Measurements from ENCODE around the gene MT2A.

MT2A gene

GRCh38 chr16:56600398-56600999 is 7.9 kb upstream of the MT2A start:
- DNase-seq, result no peak

DNA sequence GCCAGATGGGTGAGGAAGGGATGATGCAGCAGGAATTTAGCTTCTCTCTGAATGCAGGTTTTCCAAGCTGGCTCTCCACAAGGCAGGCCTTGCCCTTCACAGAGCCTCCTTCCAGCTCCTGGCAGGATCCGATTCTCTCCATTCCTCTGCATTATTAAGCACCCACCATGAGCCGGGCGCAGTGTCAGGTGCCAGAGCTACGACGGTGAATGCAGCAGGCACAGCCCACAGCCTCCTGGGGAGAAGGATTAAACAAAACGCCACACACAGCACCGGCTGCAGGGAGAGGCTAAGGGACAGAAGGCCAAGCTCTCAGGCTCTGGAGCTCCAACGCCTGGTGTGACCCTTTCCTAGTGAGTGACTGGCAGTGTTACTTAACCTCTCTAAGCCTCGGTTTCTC is 7.1 kb upstream of the MT2A start:
- DNase-seq, result no peak

GRCh38 chr16:56603589-56603988 is 4.8 kb upstream of the MT2A start:
- DNase-seq, result no peak

- DNase-seq, result no peak
Observed at GRCh38 chr16:56604966-56605365, 3.4 kb upstream of the MT2A start.

DNA sequence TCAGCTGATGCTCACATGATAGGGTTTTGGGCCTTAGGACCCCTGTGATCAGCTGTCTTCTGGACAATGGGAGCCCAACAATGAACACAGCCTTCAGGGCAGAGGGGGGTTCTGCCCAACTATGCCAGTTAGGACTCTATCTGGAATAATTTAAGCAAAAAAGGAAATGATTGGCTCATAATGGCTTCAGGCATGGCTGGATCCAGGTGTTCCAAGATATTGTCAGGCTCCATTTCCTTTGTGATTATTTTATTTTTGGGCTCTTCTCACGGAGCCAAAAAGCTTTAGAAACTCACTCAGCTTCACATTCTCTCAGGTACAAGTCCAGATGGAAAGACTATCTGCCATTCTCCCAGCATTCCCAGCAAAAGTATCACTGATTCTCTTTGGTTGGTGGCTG is 2.9 kb upstream of the MT2A start:
- no peak for DNase-seq

GRCh38 chr16:56606071-56606475 is 2.3 kb upstream of the MT2A start:
- DNase-seq, result no peak

DNA sequence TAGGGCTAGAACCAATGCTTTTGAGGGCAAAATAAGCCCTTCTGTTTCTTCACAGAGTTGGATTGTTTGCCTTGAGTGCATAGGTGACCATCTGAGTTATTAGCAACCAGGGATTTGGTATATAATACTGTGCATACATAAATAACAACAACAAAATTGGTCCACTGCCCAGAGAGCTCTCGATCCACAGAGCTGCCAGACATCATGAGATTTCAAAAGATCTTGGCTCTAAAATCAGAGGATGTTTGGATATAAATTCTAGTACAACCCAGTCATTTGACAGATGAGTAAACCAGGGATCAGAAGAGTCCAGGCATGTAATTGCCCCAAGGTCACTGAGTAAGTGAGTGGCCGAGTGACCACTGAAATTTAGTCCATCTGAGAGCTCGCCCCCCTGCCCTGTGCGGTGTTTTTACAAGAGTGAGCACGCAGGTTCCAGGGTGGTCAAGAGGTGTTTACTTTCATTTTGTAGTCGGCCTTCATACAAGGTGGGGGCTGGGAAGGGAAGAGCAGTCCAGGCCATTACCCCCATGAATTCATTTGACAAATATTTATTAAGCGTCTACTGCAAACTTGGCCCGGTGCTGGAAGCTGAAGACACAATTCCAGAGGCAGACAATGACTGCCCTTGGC is 1.8 kb upstream of the MT2A start:
- DNase-seq, result no peak

DNA sequence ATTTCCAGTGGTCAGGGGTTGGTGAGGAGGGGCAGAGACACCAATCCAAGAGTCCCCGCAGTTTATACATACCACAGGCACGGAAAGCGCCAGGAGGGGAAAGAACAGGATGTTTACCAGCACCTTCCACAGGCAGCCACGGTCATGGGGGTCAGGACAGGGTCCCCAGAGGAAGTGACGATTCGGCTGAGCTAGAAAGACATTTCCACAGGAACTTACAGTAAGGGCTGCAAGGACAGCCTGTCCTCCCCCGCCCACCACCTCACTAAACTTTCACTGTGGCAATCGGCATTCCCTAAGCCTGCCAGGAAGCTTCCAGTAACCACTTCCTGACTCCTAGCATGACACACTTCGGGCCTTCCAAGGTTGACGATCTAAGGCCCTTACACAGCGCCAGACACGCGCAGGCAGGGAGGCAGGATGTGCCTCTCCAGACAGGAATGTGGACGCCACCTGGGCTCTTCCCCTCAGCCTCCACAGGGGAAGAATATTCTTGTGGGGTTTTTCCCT is 1.2 kb upstream of the MT2A start:
- no peak for DNase-seq

DNA sequence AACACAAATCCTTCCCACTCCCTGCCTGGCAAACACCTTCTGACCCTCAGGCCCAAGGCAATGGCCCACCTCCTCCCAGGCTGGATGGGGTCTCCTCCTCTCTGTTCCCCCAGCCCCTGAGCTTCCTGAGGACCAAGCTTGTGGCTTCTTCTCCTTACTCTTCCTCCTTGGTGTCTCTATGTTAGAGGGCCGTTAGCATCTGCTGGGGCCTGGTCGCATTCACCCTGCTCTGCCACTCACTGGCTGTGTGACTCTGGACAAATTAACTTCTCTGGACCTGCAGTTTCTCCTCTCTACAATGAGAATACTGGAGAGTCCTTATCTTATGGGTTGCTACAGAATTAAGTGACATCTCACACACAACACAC is 725 bp upstream of the MT2A start:
- DNase-seq, result no peak

GRCh38 chr16:56608876-56609462 is 585 bp downstream of the MT2A start:
- no peak for DNase-seq

DNA sequence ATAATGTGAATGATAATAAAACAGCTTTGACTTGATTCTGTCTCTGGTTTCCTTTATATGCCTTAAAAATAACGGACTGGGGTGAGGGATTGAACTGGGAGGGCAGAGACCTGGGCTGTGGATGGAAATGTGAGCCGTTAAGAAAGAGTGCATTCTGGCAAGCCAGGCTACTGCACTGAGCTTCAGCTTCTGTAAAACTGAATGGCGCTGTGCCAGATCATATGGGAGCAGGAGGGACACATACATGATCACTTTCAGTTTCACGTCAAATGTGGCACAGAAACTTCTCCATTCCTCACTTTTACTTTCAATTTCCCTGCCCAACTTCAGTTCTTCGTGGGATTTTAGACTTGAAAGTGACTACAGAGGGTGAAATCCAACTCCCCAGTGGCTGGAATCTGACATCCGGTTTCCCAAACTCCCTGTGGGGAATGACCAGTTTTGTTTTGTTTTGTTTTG is 1.1 kb downstream of the MT2A start:
- DNase-seq, result peak; percentile 60

DNA sequence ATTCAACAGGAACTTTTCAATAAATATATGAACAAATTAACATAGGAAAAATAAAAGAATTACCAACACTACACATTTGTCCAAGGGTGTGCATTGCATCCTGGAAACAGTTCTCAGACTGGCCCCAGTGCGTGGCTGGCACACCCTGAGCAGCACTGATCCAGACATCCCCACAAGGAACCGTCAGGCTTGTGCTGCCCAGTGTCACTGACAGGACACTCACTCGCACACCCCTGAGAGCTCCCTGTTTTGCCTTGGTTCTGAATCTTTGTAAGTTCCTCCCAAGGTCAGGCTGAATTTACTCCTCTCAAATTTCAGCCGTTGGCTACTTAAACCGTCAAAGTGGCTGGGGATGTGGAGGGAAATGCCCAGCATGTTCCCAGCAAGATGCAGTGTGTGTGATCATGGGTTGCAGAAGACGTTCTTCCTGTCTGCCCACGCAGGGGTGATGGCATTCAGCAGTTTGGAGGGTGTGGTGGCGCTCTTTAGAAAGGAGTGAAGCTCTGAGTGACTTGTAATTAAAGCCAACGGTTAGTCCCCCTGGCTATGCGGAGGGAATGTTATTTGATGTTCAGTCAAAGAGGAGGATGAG is 1.7 kb downstream of the MT2A start:
- peak; percentile 48 for DNase-seq

- no peak for DNase-seq
Observed at GRCh38 chr16:56610609-56611111, 2.3 kb downstream of the MT2A start.

GRCh38 chr16:56611281-56611833 is 3.0 kb downstream of the MT2A start:
- no peak for DNase-seq

- DNase-seq, result no peak
Observed at GRCh38 chr16:56613706-56614105, 5.3 kb downstream of the MT2A start.

GRCh38 chr16:56614549-56614991 is 6.2 kb downstream of the MT2A start:
- DNase-seq, result no peak

- no peak for DNase-seq
Observed at GRCh38 chr16:56615353-56615752, 7.0 kb downstream of the MT2A start.

DNA sequence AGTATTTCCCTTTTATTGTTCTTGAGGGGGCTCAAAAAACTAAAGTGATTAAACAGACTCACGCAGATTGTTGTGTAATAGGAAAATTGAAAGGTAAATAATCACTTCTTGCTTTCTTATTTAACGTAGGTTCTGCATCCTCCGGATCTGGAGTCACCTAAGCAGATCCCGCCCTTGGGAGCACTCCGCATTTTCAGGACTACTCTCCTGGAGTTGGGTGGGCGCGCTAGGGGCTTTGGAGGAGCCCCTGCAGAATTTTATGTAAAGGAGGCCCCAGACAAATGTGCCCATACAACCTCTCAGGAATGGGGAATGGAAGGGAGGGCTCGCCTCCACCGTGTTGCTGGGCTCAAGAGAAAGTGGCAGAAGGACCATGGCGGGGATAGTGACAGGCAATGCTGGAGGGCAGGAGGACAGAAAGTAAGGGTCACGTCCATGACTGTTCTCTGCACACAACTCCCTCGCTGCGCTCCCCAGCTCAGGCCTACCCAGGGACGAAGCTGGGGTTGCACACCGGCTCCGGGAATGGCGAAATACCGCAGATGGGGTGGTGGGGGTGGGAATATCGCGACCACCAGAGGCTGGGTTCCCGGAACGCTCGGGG is 8.3 kb downstream of the MT2A start:
- DNase-seq, result no peak

DNA sequence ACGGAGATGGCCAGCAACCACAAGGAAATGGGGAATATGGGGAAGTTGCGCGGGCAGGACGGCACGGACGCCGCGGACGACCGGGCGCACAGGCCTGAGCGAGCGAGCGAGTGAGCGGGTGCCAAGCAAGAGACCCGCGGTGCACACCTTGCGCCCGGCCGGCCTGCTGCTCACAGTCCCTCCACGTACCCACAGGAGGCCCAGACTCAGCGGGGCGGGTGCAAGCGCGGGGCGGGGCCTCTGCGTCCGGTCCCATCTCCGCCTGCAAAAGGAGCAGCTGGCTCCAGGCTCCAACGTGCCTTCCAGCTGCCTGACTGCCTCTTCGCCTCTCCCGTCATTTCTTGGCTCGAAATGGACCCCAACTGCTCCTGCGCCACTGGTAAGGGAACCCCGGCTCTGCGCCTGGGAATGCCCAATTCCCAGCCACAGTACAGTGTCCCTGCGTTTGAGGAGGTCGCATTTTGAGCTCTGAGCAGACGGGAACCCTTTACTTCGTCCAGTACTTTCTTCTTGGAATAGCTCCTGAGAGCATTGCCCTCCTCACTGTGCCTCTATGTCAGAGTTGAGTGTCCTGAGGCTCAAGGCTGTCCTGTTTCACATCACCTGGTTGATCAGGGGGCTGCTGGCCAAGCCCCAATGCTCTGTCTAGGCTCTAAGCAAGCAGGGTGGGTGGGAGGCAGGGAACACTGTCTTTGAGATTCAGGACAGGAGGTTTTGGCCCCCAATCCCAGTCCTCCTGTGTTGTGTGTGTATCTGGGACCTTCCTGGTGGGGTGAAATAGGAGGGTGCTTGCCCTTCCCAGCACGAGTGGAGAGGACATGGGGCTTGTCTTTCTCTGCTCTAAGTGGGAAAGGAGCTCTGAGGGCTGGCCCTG is 9.1 kb downstream of the MT2A start:
- DNase-seq, result peak; percentile 38

DNA sequence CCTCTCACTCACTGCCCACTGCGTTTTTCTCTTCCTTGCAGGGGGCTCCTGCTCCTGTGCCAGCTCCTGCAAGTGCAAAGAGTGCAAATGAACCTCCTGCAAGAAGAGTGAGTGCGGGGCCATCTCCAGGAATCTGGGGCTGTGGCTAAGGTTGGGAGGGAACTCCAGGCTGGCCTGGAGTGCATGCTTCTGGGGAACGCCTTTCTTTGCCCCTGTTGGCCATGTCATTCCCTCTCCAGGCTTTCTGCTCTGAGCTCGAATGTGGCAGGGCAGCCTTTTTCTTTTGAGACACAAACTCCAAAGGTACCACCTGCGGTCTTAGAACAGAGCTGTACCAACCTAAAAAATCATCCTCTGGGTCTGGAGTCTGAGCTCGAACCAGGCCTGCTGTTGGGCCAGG is 9.8 kb downstream of the MT2A start:
- DNase-seq, result no peak

GRCh38 chr16:56620339-56620897 is 12.0 kb downstream of the MT2A start:
- DNase-seq, result no peak
